H9 (cell line): ENCODE measurements around the gene IQGAP2. TPM values are rescaled to one million over a fixed set of nuclear protein-coding genes. Genes with fewer than 3 reads are reported as not detected.

Experiments
- DNase-seq: peaks from one replicate; pipeline ENCODE4 v3.0.0-alpha.2; 2017
- H2AFZ ChIP-seq: one replicate; pipeline ENCODE4 v1.6.1; 2013; ENCODE audit warnings: mild to moderate bottlenecking, low read length, control low read depth, moderate library complexity
- H2AK5ac ChIP-seq: 2 replicates; pipeline ENCODE4 v1.6.1; 2013; ENCODE audit warnings: low read length, control low read depth, mixed read lengths; ENCODE audit not compliant: insufficient read length
- H2BK120ac ChIP-seq: one replicate; pipeline ENCODE4 v1.6.1; 2013; ENCODE audit warnings: low read depth, mild to moderate bottlenecking, low read length, control low read depth, inconsistent platforms; ENCODE audit not compliant: poor library complexity, severe bottlenecking
- H2BK12ac ChIP-seq: 2 replicates; pipeline ENCODE4 v1.6.1; 2013; ENCODE audit warnings: low read length, control low read depth, mixed read lengths, low read depth; ENCODE audit not compliant: insufficient read length
- H2BK15ac ChIP-seq: 2 replicates; pipeline ENCODE4 v1.6.1; 2013; ENCODE audit warnings: low read depth, low read length, control low read depth
- H2BK20ac ChIP-seq: one replicate; pipeline ENCODE4 v1.6.1; 2013; ENCODE audit warnings: low read depth, mild to moderate bottlenecking, low read length, control low read depth, inconsistent platforms; ENCODE audit not compliant: poor library complexity, severe bottlenecking
- H2BK5ac ChIP-seq: 2 replicates; pipeline ENCODE4 v1.6.1; 2013; ENCODE audit warnings: low read length, control low read depth, mixed read lengths; ENCODE audit not compliant: insufficient read length
- H3K14ac ChIP-seq: 2 replicates; pipeline ENCODE4 v1.6.1; 2013; ENCODE audit warnings: low read length, control low read depth; ENCODE audit not compliant: insufficient read depth
- H3K18ac ChIP-seq: 2 replicates; pipeline ENCODE4 v1.6.1; 2013; ENCODE audit warnings: low read depth, mild to moderate bottlenecking, mixed read lengths, low read length, control low read depth; ENCODE audit not compliant: insufficient read length
- H3K23ac ChIP-seq: 2 replicates; pipeline ENCODE4 v1.6.1; 2013; ENCODE audit warnings: low read length, control low read depth, mixed read lengths, low read depth; ENCODE audit not compliant: insufficient read length
- H3K23me2 ChIP-seq: 2 replicates; pipeline ENCODE4 v1.6.1; 2013; ENCODE audit warnings: low read depth, mild to moderate bottlenecking, mixed read lengths, low read length, control low read depth; ENCODE audit not compliant: insufficient read length, poor library complexity, severe bottlenecking
- H3K27ac ChIP-seq: 2 replicates; pipeline ENCODE4 v1.5.1; 2013; ENCODE audit warnings: low read length, control low read depth, mixed read lengths, low read depth; ENCODE audit not compliant: insufficient read length
- H3K27me3 ChIP-seq: 2 replicates; pipeline ENCODE4 v1.6.1; 2013; ENCODE audit warnings: low read length, control low read depth, inconsistent platforms; ENCODE audit not compliant: insufficient read depth
- H3K4ac ChIP-seq: 2 replicates; pipeline ENCODE4 v1.6.1; 2013; ENCODE audit warnings: low read depth, mild to moderate bottlenecking, control low read depth, inconsistent platforms, low read length, moderate library complexity
- H3K4me1 ChIP-seq: 2 replicates; pipeline ENCODE4 v1.6.1; 2013; ENCODE audit warnings: low read length, control low read depth, inconsistent platforms; ENCODE audit not compliant: insufficient read depth
- H3K4me2 ChIP-seq: 2 replicates; pipeline ENCODE4 v1.6.1; 2013; ENCODE audit warnings: low read length, control low read depth, mixed read lengths; ENCODE audit not compliant: insufficient read length, insufficient read depth
- H3K56ac ChIP-seq: 2 replicates; pipeline ENCODE4 v1.6.1; 2013; ENCODE audit warnings: low read depth, mild to moderate bottlenecking, mixed read lengths, low read length, control low read depth; ENCODE audit not compliant: insufficient read length
- H3K79me1 ChIP-seq: 2 replicates; pipeline ENCODE4 v1.6.1; 2013; ENCODE audit warnings: low read depth, mild to moderate bottlenecking, moderate library complexity, low read length, control low read depth, inconsistent platforms; ENCODE audit not compliant: insufficient read depth, poor library complexity, severe bottlenecking
- H3K79me2 ChIP-seq: 2 replicates; pipeline ENCODE4 v1.6.1; 2013; ENCODE audit warnings: low read length, control low read depth, inconsistent platforms; ENCODE audit not compliant: insufficient read depth
- H3K9ac ChIP-seq: 2 replicates; pipeline ENCODE4 v1.6.1; 2013; ENCODE audit warnings: low read length, control low read depth, mixed read lengths; ENCODE audit not compliant: insufficient read length; ENCODE audit errors: extremely low read depth
- H3K9me3 ChIP-seq: one replicate; pipeline ENCODE4 v1.6.1; 2013; ENCODE audit warnings: low read depth, low read length, inconsistent platforms; ENCODE audit not compliant: control insufficient read depth
- H3T11ph ChIP-seq: one replicate; pipeline ENCODE4 v1.6.1; 2013; ENCODE audit warnings: mild to moderate bottlenecking, low read length, control low read depth, inconsistent platforms
- H4K20me1 ChIP-seq: one replicate; pipeline ENCODE4 v1.6.1; 2013; ENCODE audit not compliant: control insufficient read depth, insufficient read length, insufficient read depth
- H4K5ac ChIP-seq: 2 replicates; pipeline ENCODE4 v1.6.1; 2013; ENCODE audit warnings: low read depth, mild to moderate bottlenecking, mixed read lengths, low read length, control low read depth; ENCODE audit not compliant: insufficient read length
- H4K8ac ChIP-seq: replicated peaks from 2 replicates; pipeline ENCODE4 v1.6.1; 2013; ENCODE audit warnings: low read length, control low read depth, mixed read lengths, low read depth; ENCODE audit not compliant: insufficient read length
- H4K91ac ChIP-seq: 2 replicates; pipeline ENCODE4 v1.6.1; 2013; ENCODE audit warnings: low read depth, mild to moderate bottlenecking, moderate library complexity, mixed read lengths, low read length, control low read depth; ENCODE audit not compliant: insufficient read length
- H3K27ac Mint-ChIP-seq, 3 experiments: 2 replicates in 2 of 3; 3 replicates in 1 of 3; pipeline ENCODE4 v1.8.0; 2020 to 2021; ENCODE audit warnings: mixed read lengths in 3 of 3, mild to moderate bottlenecking in 1 of 3, moderate library complexity in 1 of 3
- H3K27me3 Mint-ChIP-seq: 2 replicates; pipeline ENCODE4 v1.8.0; 2021; ENCODE audit warnings: low read depth, mild to moderate bottlenecking, moderate library complexity, mixed read lengths
- H3K36me3 Mint-ChIP-seq, 3 experiments: 2 replicates in 2 of 3; 3 replicates in 1 of 3; pipeline ENCODE4 v1.8.0; 2020 to 2021; ENCODE audit warnings: low read depth in 3 of 3, mixed read lengths in 3 of 3; ENCODE audit not compliant: insufficient read depth in 1 of 3
- H3K4me1 Mint-ChIP-seq, 2 experiments: 2 replicates each; pipeline ENCODE4 v1.8.0; 2020; ENCODE audit warnings: mixed read lengths in 2 of 2
- H3K4me3 Mint-ChIP-seq, 2 experiments: 2 replicates in 1 of 2; 3 replicates in 1 of 2; pipeline ENCODE4 v1.8.0; 2020 to 2021; ENCODE audit warnings: mild to moderate bottlenecking in 2 of 2, mixed read lengths in 2 of 2, moderate library complexity in 1 of 2
- H3K9me3 Mint-ChIP-seq, 2 experiments: 2 replicates in 1 of 2; 3 replicates in 1 of 2; pipeline ENCODE4 v1.8.0; 2020; ENCODE audit warnings: mild to moderate bottlenecking in 2 of 2, mixed read lengths in 2 of 2, moderate library complexity in 1 of 2
- WGBS: extraction: QIAGEN DNeasy Blood & Tissue Kit; methylation state at CpG from one replicate; pipeline ENCODE4 v1.1.7; 2013; ENCODE audit warnings: missing lambda C conversion rate, low lambda C conversion rate, mixed read lengths; ENCODE audit not compliant: insufficient read length; ENCODE audit errors: extremely low coverage; 5-methylcytosine and 5-hydroxymethylcytosine counted together
- total RNA-seq: library from RNA; stranded (reverse); gene quantifications from 2 replicates; pipeline ENCODE4 v1.2.1, GENCODE V29; 2021
- TF ChIP-seq, protein P1 (sequence below): fragments of 200-600 bp; sonication (generic); conservative IDR thresholded peaks from 3 replicates; pipeline ENCODE4 v1.8.0; 2021; ENCODE audit warnings: antibody characterized with exemption, mild to moderate bottlenecking

Gene IQGAP2
- total RNA-seq, 1 experiment from 2014 or later = 22.5 TPM

DNA sequence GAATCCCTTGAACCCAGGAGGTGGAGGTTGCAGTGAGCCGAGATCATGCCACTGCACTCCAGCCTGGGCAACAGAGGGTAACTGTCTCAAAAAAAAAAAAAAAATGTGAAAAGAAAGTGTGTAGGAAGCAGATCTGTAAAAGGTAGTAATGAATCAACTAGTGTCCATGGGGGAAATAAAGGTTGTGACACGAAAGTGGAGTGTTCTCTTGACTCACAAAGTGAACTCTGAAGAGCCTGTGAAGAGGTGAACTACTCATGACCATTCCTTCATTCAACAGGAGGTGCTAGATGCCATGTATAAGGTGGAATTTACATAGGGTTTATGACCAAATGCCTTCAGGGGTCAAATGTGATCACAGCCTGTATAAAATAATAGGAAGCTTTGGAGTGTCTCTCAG, 12.8 kb downstream of the IQGAP2 start:
- H3K4ac ChIP-seq = no peak overlapping the region
- no peak overlapping the region for H4K91ac ChIP-seq
- no peak overlapping the region for H4K8ac ChIP-seq
- no peak overlapping the region for H3K18ac ChIP-seq
- Mint-ChIP-seq H3K4me3 (no peak overlapping the region), H3K9me3 (no peaks in the 10 kb centered on the region; a peak in 1 of 5 replicates), H3K4me1 (peaks cover 13 to 15% of the 10 kb centered on the region in 2 experiments), H3K27me3 (no peaks in the 10 kb centered on the region), H3K27ac (peak overlapping the region in 1 of 3 experiments; percentile 44; a peak in 1 of 7 replicates), H3K36me3 (no peaks in the 10 kb centered on the region; a peak in 1 of 7 replicates)
- no peaks in the 10 kb centered on the region for H4K20me1 ChIP-seq
- H2AK5ac ChIP-seq = no peak overlapping the region
- H3K79me1 ChIP-seq = no peaks in the 10 kb centered on the region
- H3K56ac ChIP-seq = no peak overlapping the region
- no peak overlapping the region for H3T11ph ChIP-seq
- no peak overlapping the region for H2BK15ac ChIP-seq
- H3K79me2 ChIP-seq = peaks cover 7% of the 10 kb centered on the region; the same call in 1 of the 2 replicates
- no peak overlapping the region for H2BK120ac ChIP-seq
- H3K9ac ChIP-seq = no peak overlapping the region
- no peak overlapping the region for H2BK20ac ChIP-seq
- no peaks in the 10 kb centered on the region for H3K27me3 ChIP-seq
- H3K9me3 ChIP-seq = no peaks in the 10 kb centered on the region
- no peak overlapping the region for H3K4me2 ChIP-seq
- no peak overlapping the region for H2AFZ ChIP-seq
- H3K14ac ChIP-seq = no peak overlapping the region
- no peak overlapping the region for H3K27ac ChIP-seq
- DNase-seq = no peak
- WGBS = no CpG with 5 or more reads among the region's 2 CpGs
- no peak overlapping the region for H3K23ac ChIP-seq
- no peaks in the 10 kb centered on the region for H3K23me2 ChIP-seq
- H4K5ac ChIP-seq = no peak overlapping the region
- no peak overlapping the region for H2BK12ac ChIP-seq
- no peak overlapping the region for H2BK5ac ChIP-seq
- TF ChIP-seq, protein P1, sequence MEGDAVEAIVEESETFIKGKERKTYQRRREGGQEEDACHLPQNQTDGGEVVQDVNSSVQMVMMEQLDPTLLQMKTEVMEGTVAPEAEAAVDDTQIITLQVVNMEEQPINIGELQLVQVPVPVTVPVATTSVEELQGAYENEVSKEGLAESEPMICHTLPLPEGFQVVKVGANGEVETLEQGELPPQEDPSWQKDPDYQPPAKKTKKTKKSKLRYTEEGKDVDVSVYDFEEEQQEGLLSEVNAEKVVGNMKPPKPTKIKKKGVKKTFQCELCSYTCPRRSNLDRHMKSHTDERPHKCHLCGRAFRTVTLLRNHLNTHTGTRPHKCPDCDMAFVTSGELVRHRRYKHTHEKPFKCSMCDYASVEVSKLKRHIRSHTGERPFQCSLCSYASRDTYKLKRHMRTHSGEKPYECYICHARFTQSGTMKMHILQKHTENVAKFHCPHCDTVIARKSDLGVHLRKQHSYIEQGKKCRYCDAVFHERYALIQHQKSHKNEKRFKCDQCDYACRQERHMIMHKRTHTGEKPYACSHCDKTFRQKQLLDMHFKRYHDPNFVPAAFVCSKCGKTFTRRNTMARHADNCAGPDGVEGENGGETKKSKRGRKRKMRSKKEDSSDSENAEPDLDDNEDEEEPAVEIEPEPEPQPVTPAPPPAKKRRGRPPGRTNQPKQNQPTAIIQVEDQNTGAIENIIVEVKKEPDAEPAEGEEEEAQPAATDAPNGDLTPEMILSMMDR = no peak
- peaks cover under 1% of the 10 kb centered on the region; the same call in 1 of the 2 replicates for H3K4me1 ChIP-seq
